ENCODE results near the gene IDI1.
"Not testable (repeated sequence)": the region's sequence is repeated elsewhere in the genome, so short reads cannot be mapped to it uniquely, and the experiment has no call there.

The IDI1 gene

GRCh38 chr10:1074748-1075308 lies 25.9 kb upstream of the IDI1 start:
- Histone ChIP-seq H3K36me3 (ENCODE audit: low read depth) (peaks cover 46% of the 10 kb centered on the region), H3K9me3 (ENCODE audit: severe bottlenecking) (no peaks in the 10 kb centered on the region), H3K4me1 (ENCODE audit: insufficient read depth, poor library complexity, severe bottlenecking) (no peaks in the 10 kb centered on the region), H3K4me3 (ENCODE audit: severe bottlenecking) (no peak overlapping the region), H3K27ac (ENCODE audit: poor library complexity, severe bottlenecking) (no peak overlapping the region), H3K27me3 (ENCODE audit: insufficient read depth, poor library complexity, severe bottlenecking) (no peaks in the 10 kb centered on the region)
- DNase-seq (ENCODE audit: low spot score): no peak
- ATAC-seq (ENCODE audit: low read depth): no peak
- no peak for TF ChIP-seq CTCF (IDR thresholded peaks at IDR 0.05; ENCODE audit: poor library complexity, severe bottlenecking)

- DNase-seq (ENCODE audit: low spot score) (no peak), ATAC-seq (ENCODE audit: low read depth) (no peak)
- TF ChIP-seq CTCF (IDR thresholded peaks at IDR 0.05; ENCODE audit: poor library complexity, severe bottlenecking): no peak
- Histone ChIP-seq H3K4me3 (ENCODE audit: severe bottlenecking) (no peak overlapping the region), H3K9me3 (ENCODE audit: severe bottlenecking) (no peaks in the 10 kb centered on the region), H3K27ac (ENCODE audit: poor library complexity, severe bottlenecking) (no peak overlapping the region), H3K36me3 (ENCODE audit: low read depth) (peaks cover 40% of the 10 kb centered on the region), H3K27me3 (ENCODE audit: insufficient read depth, poor library complexity, severe bottlenecking) (no peaks in the 10 kb centered on the region), H3K4me1 (ENCODE audit: insufficient read depth, poor library complexity, severe bottlenecking) (no peaks in the 10 kb centered on the region)
Measured at GRCh38 chr10:1074052-1074747, 25.3 kb upstream of the IDI1 start.

GRCh38 chr10:1070919-1071318 lies 22.0 kb upstream of the IDI1 start:
- no peaks in the 10 kb centered on the region for H3K27me3 ChIP-seq (ENCODE audit: insufficient read depth, poor library complexity, severe bottlenecking)
- DNase-seq (ENCODE audit: low spot score) (no peak), ATAC-seq (ENCODE audit: low read depth) (peak; percentile 46; the same call in 1 of the 3 replicates)
- no peaks in the 10 kb centered on the region for H3K4me1 ChIP-seq (ENCODE audit: insufficient read depth, poor library complexity, severe bottlenecking)
- H3K27ac ChIP-seq (ENCODE audit: poor library complexity, severe bottlenecking): no peak overlapping the region
- H3K4me3 ChIP-seq (ENCODE audit: severe bottlenecking): no peak overlapping the region
- H3K9me3 ChIP-seq (ENCODE audit: severe bottlenecking): no peaks in the 10 kb centered on the region
- H3K36me3 ChIP-seq (ENCODE audit: low read depth): peaks cover 23% of the 10 kb centered on the region
- no peak for TF ChIP-seq CTCF (IDR thresholded peaks at IDR 0.05; ENCODE audit: poor library complexity, severe bottlenecking)

GRCh38 chr10:1068380-1069361 lies 19.8 kb upstream of the IDI1 start:
- H3K27ac ChIP-seq (ENCODE audit: poor library complexity, severe bottlenecking): no peak overlapping the region
- no peak overlapping the region for H3K4me3 ChIP-seq (ENCODE audit: severe bottlenecking)
- no peak for TF ChIP-seq CTCF (IDR thresholded peaks at IDR 0.05; ENCODE audit: poor library complexity, severe bottlenecking)
- ATAC-seq (ENCODE audit: low read depth) (no peak), DNase-seq (ENCODE audit: low spot score) (no peak)
- no peaks in the 10 kb centered on the region for H3K27me3 ChIP-seq (ENCODE audit: insufficient read depth, poor library complexity, severe bottlenecking)
- no peaks in the 10 kb centered on the region for H3K4me1 ChIP-seq (ENCODE audit: insufficient read depth, poor library complexity, severe bottlenecking)
- no peaks in the 10 kb centered on the region for H3K9me3 ChIP-seq (ENCODE audit: severe bottlenecking)
- H3K36me3 ChIP-seq (ENCODE audit: low read depth): peaks cover 22% of the 10 kb centered on the region

GRCh38 chr10:1066734-1067133 lies 17.8 kb upstream of the IDI1 start:
- DNase-seq (ENCODE audit: low spot score); H3K4me3 ChIP-seq (ENCODE audit: severe bottlenecking); H3K27me3 ChIP-seq (ENCODE audit: insufficient read depth, poor library complexity, severe bottlenecking); ATAC-seq (ENCODE audit: low read depth); H3K4me1 ChIP-seq (ENCODE audit: insufficient read depth, poor library complexity, severe bottlenecking); H3K27ac ChIP-seq (ENCODE audit: poor library complexity, severe bottlenecking); H3K36me3 ChIP-seq (ENCODE audit: low read depth); H3K9me3 ChIP-seq (ENCODE audit: severe bottlenecking): not testable (repeated sequence)

All from RWPE2 (cell line).